Mammary epithelial cell (primary cell): ENCODE measurements around the gene WDR48.

Experiments
- EZH2 ChIP-seq: IDR thresholded peaks from 2 replicates; pipeline ENCODE4 v1.6.1; 2012; ENCODE audit warnings: low read length, inconsistent platforms, borderline replicate concordance
- TF ChIP-seq, protein P1 (sequence below), 2 donors: IDR thresholded peaks in 1 of 2; conservative IDR thresholded peaks in 1 of 2; 2 replicates each; pipeline ENCODE4 v1.5.1; 2011 to 2012; ENCODE audit warnings: inconsistent platforms in 2 of 2, low read length in 2 of 2, mild to moderate bottlenecking in 2 of 2, control low read depth in 1 of 2, low read depth in 1 of 2; ENCODE audit not compliant: insufficient read depth in 1 of 2; ENCODE audit errors: extremely low read depth in 1 of 2

DNA sequence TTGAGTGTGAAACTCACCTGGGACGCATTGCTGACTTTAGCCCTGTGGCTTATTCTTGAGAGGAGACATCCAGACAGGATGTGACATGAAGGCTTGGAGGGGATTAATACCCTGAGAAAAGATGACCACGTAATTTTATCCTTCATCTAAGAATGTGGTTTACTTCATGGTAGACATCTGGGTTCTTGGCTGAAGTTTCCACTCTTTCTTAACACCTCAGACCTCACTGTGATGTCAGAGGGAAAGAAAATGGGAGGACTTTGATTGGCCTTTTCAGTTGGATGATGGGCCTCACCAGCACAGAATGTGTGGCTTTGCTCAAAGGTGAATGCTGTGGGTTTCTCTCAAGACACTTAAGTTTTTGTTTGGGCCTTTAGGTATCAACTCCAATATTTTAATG, 39.1 kb downstream of the WDR48 start:
- TF ChIP-seq, protein P1, sequence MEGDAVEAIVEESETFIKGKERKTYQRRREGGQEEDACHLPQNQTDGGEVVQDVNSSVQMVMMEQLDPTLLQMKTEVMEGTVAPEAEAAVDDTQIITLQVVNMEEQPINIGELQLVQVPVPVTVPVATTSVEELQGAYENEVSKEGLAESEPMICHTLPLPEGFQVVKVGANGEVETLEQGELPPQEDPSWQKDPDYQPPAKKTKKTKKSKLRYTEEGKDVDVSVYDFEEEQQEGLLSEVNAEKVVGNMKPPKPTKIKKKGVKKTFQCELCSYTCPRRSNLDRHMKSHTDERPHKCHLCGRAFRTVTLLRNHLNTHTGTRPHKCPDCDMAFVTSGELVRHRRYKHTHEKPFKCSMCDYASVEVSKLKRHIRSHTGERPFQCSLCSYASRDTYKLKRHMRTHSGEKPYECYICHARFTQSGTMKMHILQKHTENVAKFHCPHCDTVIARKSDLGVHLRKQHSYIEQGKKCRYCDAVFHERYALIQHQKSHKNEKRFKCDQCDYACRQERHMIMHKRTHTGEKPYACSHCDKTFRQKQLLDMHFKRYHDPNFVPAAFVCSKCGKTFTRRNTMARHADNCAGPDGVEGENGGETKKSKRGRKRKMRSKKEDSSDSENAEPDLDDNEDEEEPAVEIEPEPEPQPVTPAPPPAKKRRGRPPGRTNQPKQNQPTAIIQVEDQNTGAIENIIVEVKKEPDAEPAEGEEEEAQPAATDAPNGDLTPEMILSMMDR (conservative IDR thresholded peaks at IDR 0.05 in 1 of 2, IDR thresholded peaks at IDR 0.05 in 1 of 2; ENCODE audit: extremely low read depth in 1 of 2, insufficient read depth in 1 of 2, low read depth in 1 of 2, low read length in 2 of 2): no peak
- TF ChIP-seq EZH2: no peak
